HG03025 (cell line): ENCODE results near the gene CPLX3.

Source experiments
- ATAC-seq: cut with Tn5 transposase; IDR thresholded peaks from one replicate; pipeline ENCODE4 v1.9.1; 2021; ENCODE audit warnings: mild to moderate bottlenecking, moderate library complexity; ENCODE audit not compliant: unreplicated experiment, low FRiP score

Gene CPLX3

GRCh38 chr15:74867466-74868038 lies 41.1 kb downstream of the CPLX3 start:
- ATAC-seq = no peak

GRCh38 chr15:74868059-74868458 lies 41.6 kb downstream of the CPLX3 start:
- no peak for ATAC-seq

- no peak for ATAC-seq
These were observed 42.9 kb downstream of the CPLX3 start for GRCh38 chr15:74869372-74869725.

GRCh38 chr15:74869726-74870407 lies 43.4 kb downstream of the CPLX3 start:
- no peak for ATAC-seq

GRCh38 chr15:74870436-74871215 lies 44.2 kb downstream of the CPLX3 start:
- ATAC-seq = no peak

- ATAC-seq = no peak
These were observed 46.2 kb downstream of the CPLX3 start for GRCh38 chr15:74872702-74873035.

- ATAC-seq = peak; percentile 88
These were observed 46.8 kb downstream of the CPLX3 start, which contains the start of gene SCAMP2 for GRCh38 chr15:74873036-74873755. SCAMP2 (minus strand) TSS chr15:74873365; CDS start chr15:74873255, 110 bp downstream.

- no peak for ATAC-seq
These were observed 47.5 kb downstream of the CPLX3 start for GRCh38 chr15:74873756-74874424.

GRCh38 chr15:74878273-74878672 lies 51.8 kb downstream of the CPLX3 start:
- no peak for ATAC-seq
